ENCODE data around the gene B3GALT6.
A peak's percentile ranks its signal among the peaks of the same experiment; 100 is the strongest.

The B3GALT6 gene

GRCh38 chr1:1267488-1268283, 35.6 kb downstream of the B3GALT6 start:
- DNase-seq = no peak

- no peak for DNase-seq
Measured at GRCh38 chr1:1268284-1268682, 36.2 kb downstream of the B3GALT6 start.

DNA sequence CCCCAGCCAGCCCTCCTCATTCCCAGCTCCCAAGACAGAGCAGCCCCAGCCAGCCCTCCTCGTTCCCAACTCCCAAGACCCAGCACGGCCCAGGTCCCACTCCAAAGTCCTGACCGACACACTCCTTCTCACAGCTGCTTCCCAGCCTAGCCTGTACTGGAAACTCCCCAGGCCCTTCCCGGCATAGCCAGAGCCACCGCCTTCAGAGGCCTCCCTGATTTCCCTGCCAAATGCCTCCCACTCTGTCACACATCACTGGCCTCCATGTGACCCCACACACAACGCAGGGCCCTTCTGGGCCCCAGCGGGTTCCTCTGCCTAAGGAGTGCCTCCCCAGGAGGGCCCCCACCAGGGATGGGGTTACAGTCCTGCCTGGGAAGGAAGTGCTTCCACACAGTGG, 38.8 kb downstream of the B3GALT6 start:
- DNase-seq = no peak

- no peak for DNase-seq
Measured at GRCh38 chr1:1272341-1273208, 40.5 kb downstream of the B3GALT6 start.

DNA sequence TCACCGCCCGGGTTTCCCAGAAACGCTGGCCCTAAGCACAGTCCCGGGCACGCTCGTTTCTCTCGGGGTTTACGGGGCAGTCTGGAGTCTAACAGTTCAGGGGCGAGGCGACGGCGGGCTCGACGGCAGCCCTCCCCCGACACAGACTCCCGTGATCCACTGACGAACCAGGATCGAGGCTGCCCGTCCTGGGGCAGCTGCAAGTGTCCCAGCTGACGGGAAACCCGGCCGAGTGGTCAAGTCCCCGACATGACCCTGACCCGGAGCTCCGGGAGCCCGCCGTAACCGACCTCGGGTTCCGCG, 41.1 kb downstream of the B3GALT6 start:
- DNase-seq = no peak

- peak; percentile 95 for DNase-seq
Measured at GRCh38 chr1:1273512-1274298, 41.7 kb downstream of the B3GALT6 start, which contains the start of gene UBE2J2. Gene UBE2J2 (minus strand): TSS chr1:1273854. CDS start chr1:1267992, 5,862 bp downstream.

DNA sequence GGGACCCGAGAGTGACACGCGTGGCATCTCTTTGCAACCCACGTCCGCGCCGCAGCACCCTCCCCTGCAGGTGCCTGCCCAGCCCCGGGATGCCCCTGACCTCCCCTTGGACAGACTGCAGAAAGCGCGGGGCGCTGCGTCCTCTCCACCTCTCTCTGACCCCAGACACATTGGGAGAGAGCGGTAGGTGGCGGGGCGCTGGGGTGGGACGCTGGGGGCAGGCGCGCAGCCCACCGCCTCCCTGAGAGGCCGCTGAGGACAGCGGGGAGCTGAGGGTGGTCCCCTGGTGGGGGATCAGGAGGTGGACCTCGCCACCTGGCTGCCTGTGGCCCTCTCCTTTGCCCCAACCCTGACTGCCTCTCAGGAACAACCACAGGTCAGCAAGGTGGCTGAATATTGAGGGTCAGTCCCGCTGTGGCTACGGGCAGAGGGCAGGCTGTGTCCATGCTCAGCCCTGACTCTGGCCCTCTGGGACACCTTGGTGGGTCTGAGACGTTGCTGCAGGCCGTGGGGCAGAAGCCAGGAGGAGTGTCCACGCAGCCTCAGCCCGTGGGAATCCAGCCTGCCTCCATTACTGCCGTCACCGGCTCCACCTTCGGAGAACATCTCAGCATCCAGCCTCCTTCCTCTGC, 42.4 kb downstream of the B3GALT6 start:
- DNase-seq = no peak

GRCh38 chr1:1274931-1275431, 42.9 kb downstream of the B3GALT6 start:
- no peak for DNase-seq

GRCh38 chr1:1275836-1276235, 43.8 kb downstream of the B3GALT6 start:
- DNase-seq = no peak

- DNase-seq = no peak
Measured at GRCh38 chr1:1278620-1279019, 46.6 kb downstream of the B3GALT6 start.

DNA sequence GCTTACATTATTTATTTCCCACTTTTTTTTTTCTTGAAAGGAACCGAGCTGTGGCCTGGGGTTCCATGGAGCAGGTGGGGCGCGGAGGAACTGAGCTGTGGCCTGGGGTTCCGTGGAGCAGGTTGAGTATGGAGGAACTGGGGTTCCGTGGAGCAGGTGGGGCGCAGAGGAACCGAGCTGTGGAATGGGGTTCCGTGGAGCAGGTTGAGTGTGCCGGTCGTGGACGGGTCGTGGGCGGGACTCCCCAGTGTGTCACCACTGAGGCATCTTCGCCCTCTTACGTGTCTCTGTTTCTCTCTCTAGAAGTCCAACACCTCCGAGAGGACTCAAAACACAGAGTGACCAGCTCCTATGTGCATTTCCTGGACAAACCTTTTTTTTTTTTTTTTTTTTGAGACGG, 47.0 kb downstream of the B3GALT6 start:
- no peak for DNase-seq

DNA sequence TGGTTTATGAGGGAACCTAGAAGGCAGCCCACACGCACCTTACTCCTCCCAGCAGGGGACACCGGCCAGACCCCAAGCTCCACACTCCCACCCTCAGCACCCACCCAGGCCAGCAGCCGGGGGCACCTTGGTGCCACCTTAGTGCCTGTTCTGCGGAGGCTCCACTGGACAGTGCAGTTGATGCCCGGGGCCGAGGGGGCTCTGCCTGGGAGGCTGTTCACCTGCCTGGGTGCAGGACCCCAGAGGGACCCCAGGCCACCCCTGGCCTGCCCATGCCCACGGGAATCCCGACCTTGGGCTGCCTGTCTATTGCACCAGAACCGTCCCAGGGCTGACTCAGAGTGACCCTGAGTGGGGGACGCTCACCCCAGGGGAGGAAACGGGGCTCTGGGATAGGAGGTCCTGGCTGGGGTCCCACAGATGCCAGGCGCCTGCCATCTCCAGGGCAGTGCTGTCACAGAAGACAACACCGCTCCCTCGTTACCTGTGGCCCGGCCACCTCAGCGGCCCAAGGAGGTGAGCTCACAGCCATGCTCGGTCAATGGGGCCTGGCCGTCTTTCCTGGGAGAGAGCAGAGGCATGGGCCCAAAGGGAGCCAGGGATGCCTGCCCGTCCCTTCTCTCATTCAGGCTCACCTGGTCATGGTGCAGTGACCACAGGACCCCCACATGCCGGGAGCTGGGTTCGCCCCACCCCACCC, 48.9 kb downstream of the B3GALT6 start:
- DNase-seq = no peak

GRCh38 chr1:1281533-1282321, 49.7 kb downstream of the B3GALT6 start:
- no peak for DNase-seq

DNA sequence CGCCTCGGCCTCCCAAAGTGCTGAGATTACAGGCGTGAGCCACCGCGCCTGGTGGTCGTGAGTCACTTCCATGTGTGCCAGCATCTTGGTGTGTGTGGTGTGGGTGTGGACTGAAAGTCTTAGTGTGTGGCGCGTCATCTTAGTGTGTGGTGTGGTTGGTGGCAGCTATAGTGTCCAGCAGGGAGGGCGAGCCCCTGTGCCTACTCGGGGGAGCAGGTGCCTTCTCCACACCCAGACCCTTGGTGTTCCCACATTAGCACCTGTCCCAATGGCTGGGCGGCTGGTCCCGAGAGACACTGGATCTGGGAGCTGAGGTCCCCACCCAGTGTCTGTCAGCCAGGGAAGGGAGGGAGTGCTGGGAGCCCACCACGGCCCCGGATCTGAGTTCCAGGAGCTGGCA, 51.0 kb downstream of the B3GALT6 start:
- DNase-seq = no peak

GRCh38 chr1:1283821-1284220, 51.8 kb downstream of the B3GALT6 start:
- no peak for DNase-seq
